GM23248 (cell line): ENCODE data around the gene PTPN14. TPM values are rescaled to one million over a fixed set of nuclear protein-coding genes. Genes with fewer than 3 reads are reported as not detected.

Experiments
- DNase-seq: peaks from one replicate; pipeline ENCODE4 v3.0.0-alpha.2; 2015
- H2AFZ ChIP-seq: fragments of 200-600 bp; sonication (generic); 2 replicates; pipeline ENCODE4 v1.6.1; 2016; ENCODE audit warnings: antibody characterized with exemption
- H3F3A ChIP-seq: fragments of 200-600 bp; sonication (generic); 2 replicates; pipeline ENCODE4 v1.6.1; 2016; ENCODE audit warnings: mild to moderate bottlenecking, antibody characterized with exemption, mixed run types; ENCODE audit not compliant: insufficient read depth
- H3K27ac ChIP-seq: fragments of 200-600 bp; sonication (generic); 2 replicates; pipeline ENCODE4 v1.5.1; 2016; ENCODE audit warnings: mild to moderate bottlenecking
- H3K27me3 ChIP-seq: fragments of 200-600 bp; sonication (generic); replicated peaks from 2 replicates; pipeline ENCODE4 v1.6.1; 2016; ENCODE audit warnings: mild to moderate bottlenecking; ENCODE audit not compliant: insufficient read depth
- H3K36me3 ChIP-seq: fragments of 200-600 bp; sonication (generic); 2 replicates; pipeline ENCODE4 v1.6.1; 2016; ENCODE audit warnings: low read depth, mild to moderate bottlenecking
- H3K4me1 ChIP-seq: fragments of 200-600 bp; sonication (generic); 2 replicates; pipeline ENCODE4 v1.6.1; 2016; ENCODE audit warnings: mild to moderate bottlenecking; ENCODE audit not compliant: insufficient read depth
- H3K4me2 ChIP-seq: fragments of 200-600 bp; sonication (generic); one replicate; pipeline ENCODE4 v1.6.1; 2016; ENCODE audit warnings: mild to moderate bottlenecking; ENCODE audit not compliant: unreplicated experiment
- H3K4me3 ChIP-seq: fragments of 200-600 bp; sonication (generic); 2 replicates; pipeline ENCODE4 v1.5.1; 2016; ENCODE audit warnings: mild to moderate bottlenecking
- H3K79me2 ChIP-seq: fragments of 200-600 bp; sonication (generic); 2 replicates; pipeline ENCODE4 v1.6.1; 2016; ENCODE audit warnings: mild to moderate bottlenecking; ENCODE audit not compliant: insufficient read depth
- H3K9ac ChIP-seq: fragments of 200-600 bp; sonication (generic); 2 replicates; pipeline ENCODE4 v1.6.1; 2016; ENCODE audit warnings: mild to moderate bottlenecking
- H3K9me2 ChIP-seq: fragments of 200-600 bp; sonication (generic); 2 replicates; pipeline ENCODE4 v1.6.1; 2016; ENCODE audit warnings: mixed run types, mild to moderate bottlenecking, moderate library complexity; ENCODE audit not compliant: insufficient read depth
- H3K9me3 ChIP-seq: fragments of 200-600 bp; sonication (generic); one replicate; pipeline ENCODE4 v1.6.1; 2017; ENCODE audit warnings: low read depth
- H4K20me1 ChIP-seq: fragments of 200-600 bp; sonication (generic); 2 replicates; pipeline ENCODE4 v1.6.0; 2016; ENCODE audit not compliant: insufficient read depth
- EZH2 ChIP-seq: fragments of 200-600 bp; sonication (generic); IDR thresholded peaks from 2 replicates; pipeline ENCODE4 v1.6.1; 2018; ENCODE audit warnings: antibody characterized with exemption, mild to moderate bottlenecking; ENCODE audit not compliant: insufficient read depth, poor library complexity, severe bottlenecking
- EZH2phosphoT487 ChIP-seq: fragments of 200-600 bp; sonication (generic); IDR thresholded peaks from 2 replicates; pipeline ENCODE4 v1.6.1; 2018; ENCODE audit warnings: antibody characterized with exemption, moderate library complexity, mild to moderate bottlenecking, low read depth; ENCODE audit not compliant: insufficient read depth
- WGBS, 2 experiments: methylation state at CpG; one replicate each; pipeline ENCODE4 v1.1.6; 2015 to 2017; ENCODE audit warnings: low lambda C conversion rate in 2 of 2, low coverage in 1 of 2; ENCODE audit errors: missing lambda C conversion rate in 2 of 2; 5-methylcytosine and 5-hydroxymethylcytosine counted together
- in situ Hi-C: fragments of 300-500 bp; cut with MboI; formaldehyde crosslinking; loops from 2 replicates; pipeline ENCODE4 v1.15.0; 2020
- polyA plus RNA-seq: library from polyadenylated mRNA; unstranded; fragments of >200 nt; fragmentation: Nextera tagmentation; extraction: Ambion mirVana; gene quantifications from 2 replicates; pipeline ENCODE4 v1.2.1, GENCODE V29; 2016
- total RNA-seq: library from RNA; depleted of rRNA; stranded (reverse); fragments of >200 nt; shearing (Covaris generic); gene quantifications from 2 replicates; pipeline ENCODE4 v1.2.3, GENCODE V29; 2014

PTPN14 gene
- total and polyA plus RNA-seq, 2 experiments from 2014 or later: 38.7 to 49.8 TPM

- Histone ChIP-seq H3K4me2 (peak overlapping the region; percentile 75), H3K4me3 (no peak overlapping the region), H3K27me3 (no peaks in the 10 kb centered on the region), H3K36me3 (0 out of 2 replicates have a peak, but pooled peaks cover 3% of the 10 kb centered on the region), H3K9me3 (no peaks in the 10 kb centered on the region), H3K9me2 (no peaks in the 10 kb centered on the region), H3F3A (peaks cover 66% of the 10 kb centered on the region), H3K9ac (no peak overlapping the region), H4K20me1 (peaks cover 7% of the 10 kb centered on the region; the same call in 1 of the 2 replicates), H3K27ac (peak overlapping the region; percentile 76), H3K79me2 (peaks cover 100% of the 10 kb centered on the region), H2AFZ (no peak overlapping the region), H3K4me1 (peaks cover 63% of the 10 kb centered on the region)
- DNase-seq: no peak
- WGBS, 2 experiments: 96 to 99% methylated on average over 3 of the region's 3 CpGs
- TF ChIP-seq EZH2: no peak
- no peak for TF ChIP-seq EZH2phosphoT487
- in situ Hi-C loops: no loop called here
These were observed 95.9 kb downstream of the PTPN14 start for GRCh38 chr1:214455479-214455878.

GRCh38 chr1:214454569-214455396 lies 96.6 kb downstream of the PTPN14 start:
- peaks cover 7% of the 10 kb centered on the region; the same call in 1 of the 2 replicates for H4K20me1 ChIP-seq
- in situ Hi-C loops: no loop called here
- 0 out of 2 replicates have a peak, but pooled peaks cover 3% of the 10 kb centered on the region for H3K36me3 ChIP-seq
- peak overlapping the region; percentile 75 for H3K4me2 ChIP-seq
- H3K27ac ChIP-seq: peak overlapping the region; percentile 76
- H3F3A ChIP-seq: peaks cover 70% of the 10 kb centered on the region
- no peaks in the 10 kb centered on the region for H3K9me3 ChIP-seq
- no peak overlapping the region for H2AFZ ChIP-seq
- peak; percentile 65 for DNase-seq
- H3K79me2 ChIP-seq: peaks cover 100% of the 10 kb centered on the region
- peak overlapping the region; percentile 28; the same call in 1 of the 2 replicates for H3K9ac ChIP-seq
- 18 to 19% methylated on average over 3 of the region's 3 CpGs for WGBS, 2 experiments
- no peaks in the 10 kb centered on the region for H3K27me3 ChIP-seq
- TF ChIP-seq EZH2 (no peak), EZH2phosphoT487 (no peak)
- H3K9me2 ChIP-seq: no peaks in the 10 kb centered on the region
- H3K4me1 ChIP-seq: peaks cover 63% of the 10 kb centered on the region
- H3K4me3 ChIP-seq: peak overlapping the region; percentile 9; the same call in 1 of the 2 replicates

GRCh38 chr1:214453109-214453722 lies 98.2 kb downstream of the PTPN14 start:
- H3F3A ChIP-seq: peaks cover 74% of the 10 kb centered on the region
- peaks cover 7% of the 10 kb centered on the region; the same call in 1 of the 2 replicates for H4K20me1 ChIP-seq
- in situ Hi-C loops: no loop called here
- H3K4me2 ChIP-seq: peak overlapping the region; percentile 58
- DNase-seq: peak; percentile 69
- 0 out of 2 replicates have a peak, but pooled peaks cover 3% of the 10 kb centered on the region for H3K36me3 ChIP-seq
- TF ChIP-seq EZH2phosphoT487 (no peak), EZH2 (no peak)
- no peak overlapping the region for H3K9ac ChIP-seq
- no peaks in the 10 kb centered on the region for H3K9me3 ChIP-seq
- H3K27me3 ChIP-seq: no peaks in the 10 kb centered on the region
- peak overlapping the region; percentile 62 for H3K27ac ChIP-seq
- peak overlapping the region; percentile 15 for H3K4me3 ChIP-seq
- 99 to 100% methylated on average over 3 of the region's 3 CpGs for WGBS, 2 experiments
- H3K79me2 ChIP-seq: peaks cover 99% of the 10 kb centered on the region
- H3K4me1 ChIP-seq: peaks cover 63% of the 10 kb centered on the region
- no peaks in the 10 kb centered on the region for H3K9me2 ChIP-seq
- no peak overlapping the region for H2AFZ ChIP-seq

- TF ChIP-seq EZH2phosphoT487: no peak
- no peak for TF ChIP-seq EZH2
- Histone ChIP-seq H3K9me2 (no peaks in the 10 kb centered on the region), H3K4me1 (peaks cover 72% of the 10 kb centered on the region), H3K9me3 (no peaks in the 10 kb centered on the region), H3K36me3 (0 out of 2 replicates have a peak, but pooled peaks cover 3% of the 10 kb centered on the region), H3K4me2 (peak overlapping the region; percentile 50), H3F3A (peaks cover 82% of the 10 kb centered on the region), H4K20me1 (peaks cover 7% of the 10 kb centered on the region; the same call in 1 of the 2 replicates), H3K4me3 (no peak overlapping the region), H2AFZ (no peak overlapping the region), H3K27ac (peak overlapping the region; percentile 62), H3K79me2 (peaks cover 95% of the 10 kb centered on the region), H3K9ac (no peak overlapping the region), H3K27me3 (no peaks in the 10 kb centered on the region)
- DNase-seq: no peak
- 98 to 99% methylated on average over 10 of the region's 10 CpGs for WGBS, 2 experiments
- in situ Hi-C loops: no loop called here
These were observed 99.1 kb downstream of the PTPN14 start for GRCh38 chr1:214452152-214452784.
